Activated CD4-positive, alpha-beta T cell treated with anti-CD3 and anti-CD28 coated beads for 24 hours (primary cell): Measurements from ENCODE around the gene FMN1.
A peak's percentile ranks its signal among the peaks of the same experiment; 100 is the strongest.

Experiments used
- DNase-seq, 2 donors: peaks; one replicate each; pipeline ENCODE4 v3.0.0-alpha.2; 2020; ENCODE audit warnings: low read depth in 2 of 2

The FMN1 gene, protein sequence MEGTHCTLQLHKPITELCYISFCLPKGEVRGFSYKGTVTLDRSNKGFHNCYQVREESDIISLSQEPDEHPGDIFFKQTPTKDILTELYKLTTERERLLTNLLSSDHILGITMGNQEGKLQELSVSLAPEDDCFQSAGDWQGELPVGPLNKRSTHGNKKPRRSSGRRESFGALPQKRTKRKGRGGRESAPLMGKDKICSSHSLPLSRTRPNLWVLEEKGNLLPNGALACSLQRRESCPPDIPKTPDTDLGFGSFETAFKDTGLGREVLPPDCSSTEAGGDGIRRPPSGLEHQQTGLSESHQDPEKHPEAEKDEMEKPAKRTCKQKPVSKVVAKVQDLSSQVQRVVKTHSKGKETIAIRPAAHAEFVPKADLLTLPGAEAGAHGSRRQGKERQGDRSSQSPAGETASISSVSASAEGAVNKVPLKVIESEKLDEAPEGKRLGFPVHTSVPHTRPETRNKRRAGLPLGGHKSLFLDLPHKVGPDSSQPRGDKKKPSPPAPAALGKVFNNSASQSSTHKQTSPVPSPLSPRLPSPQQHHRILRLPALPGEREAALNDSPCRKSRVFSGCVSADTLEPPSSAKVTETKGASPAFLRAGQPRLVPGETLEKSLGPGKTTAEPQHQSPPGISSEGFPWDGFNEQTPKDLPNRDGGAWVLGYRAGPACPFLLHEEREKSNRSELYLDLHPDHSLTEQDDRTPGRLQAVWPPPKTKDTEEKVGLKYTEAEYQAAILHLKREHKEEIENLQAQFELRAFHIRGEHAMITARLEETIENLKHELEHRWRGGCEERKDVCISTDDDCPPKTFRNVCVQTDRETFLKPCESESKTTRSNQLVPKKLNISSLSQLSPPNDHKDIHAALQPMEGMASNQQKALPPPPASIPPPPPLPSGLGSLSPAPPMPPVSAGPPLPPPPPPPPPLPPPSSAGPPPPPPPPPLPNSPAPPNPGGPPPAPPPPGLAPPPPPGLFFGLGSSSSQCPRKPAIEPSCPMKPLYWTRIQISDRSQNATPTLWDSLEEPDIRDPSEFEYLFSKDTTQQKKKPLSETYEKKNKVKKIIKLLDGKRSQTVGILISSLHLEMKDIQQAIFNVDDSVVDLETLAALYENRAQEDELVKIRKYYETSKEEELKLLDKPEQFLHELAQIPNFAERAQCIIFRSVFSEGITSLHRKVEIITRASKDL (N-terminal part only)

GRCh38 chr15:33194704-33195670 is at the start of gene FMN1:
TSS of gene FMN1 (minus strand) at chr15:33194714. CDS start at chr15:33154914, 39,800 bp downstream.
- DNase-seq, result peak; percentile 86 to 89

DNA sequence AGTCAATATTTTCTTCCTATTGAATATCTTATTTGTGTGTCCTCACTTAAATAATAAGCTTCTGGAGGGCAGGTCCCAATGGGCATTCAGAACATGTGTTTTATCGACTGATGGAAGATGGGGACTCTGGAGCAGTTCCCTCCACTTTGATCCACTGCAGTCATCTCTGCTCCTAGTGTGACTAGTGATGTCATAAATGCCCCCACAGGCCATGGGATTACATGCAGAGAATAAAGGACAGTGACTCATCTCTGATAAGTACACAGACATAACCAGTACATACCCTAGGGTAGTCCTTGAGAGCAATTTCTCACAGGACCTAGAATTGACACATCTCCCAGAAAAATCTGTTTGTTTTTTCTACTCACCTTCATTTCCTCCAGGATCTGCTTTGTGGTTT is 49.4 kb upstream of the FMN1 start:
- no peak for DNase-seq

DNA sequence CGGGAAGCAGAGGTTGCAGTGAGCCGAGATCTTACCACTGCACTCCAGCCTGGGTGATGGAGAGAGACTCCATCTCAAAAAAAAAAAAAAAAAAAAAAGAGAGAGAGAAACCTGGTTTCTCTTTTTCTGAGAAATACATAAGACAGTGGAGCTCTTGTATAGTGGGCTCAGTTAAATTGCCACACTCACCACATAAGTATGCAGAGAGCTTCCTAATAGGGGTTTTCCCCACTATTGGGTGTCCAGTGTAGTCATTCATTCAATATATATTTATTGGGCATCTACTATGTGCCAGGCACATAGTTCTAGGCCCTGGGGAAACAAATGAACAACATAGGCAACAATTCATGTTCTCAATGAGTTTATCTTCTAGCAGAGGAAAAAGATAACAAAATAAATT is 48.9 kb upstream of the FMN1 start:
- no peak for DNase-seq

DNA sequence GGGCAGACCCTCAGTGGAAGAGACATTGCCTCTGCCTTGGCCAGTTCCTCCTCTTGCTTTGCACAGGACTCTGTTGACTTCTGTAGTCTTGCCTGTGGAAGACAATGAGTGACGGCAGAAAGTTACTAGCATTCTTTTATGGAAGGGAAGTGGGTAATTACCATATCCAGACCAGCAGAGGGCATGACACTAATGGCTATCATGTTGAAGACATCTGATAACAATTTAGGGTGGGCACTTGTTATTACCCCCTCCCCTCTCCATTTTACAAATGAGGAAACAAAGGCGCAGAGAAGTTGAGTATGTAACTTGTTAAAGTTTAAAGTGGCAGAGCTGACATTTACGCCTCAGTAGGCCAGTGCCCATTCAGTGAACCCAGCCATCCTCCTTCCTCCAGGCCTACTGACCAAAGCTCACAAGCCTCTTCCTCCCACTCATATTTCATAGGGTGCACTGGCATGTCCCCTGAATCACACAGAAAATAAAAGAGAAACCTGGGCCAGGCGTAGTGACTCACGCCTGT is 48.2 kb upstream of the FMN1 start:
- no peak for DNase-seq

- no peak for DNase-seq
These were observed 47.7 kb upstream of the FMN1 start for GRCh38 chr15:33242165-33242564.

GRCh38 chr15:33236841-33237509 is 42.5 kb upstream of the FMN1 start:
- DNase-seq, result no peak

DNA sequence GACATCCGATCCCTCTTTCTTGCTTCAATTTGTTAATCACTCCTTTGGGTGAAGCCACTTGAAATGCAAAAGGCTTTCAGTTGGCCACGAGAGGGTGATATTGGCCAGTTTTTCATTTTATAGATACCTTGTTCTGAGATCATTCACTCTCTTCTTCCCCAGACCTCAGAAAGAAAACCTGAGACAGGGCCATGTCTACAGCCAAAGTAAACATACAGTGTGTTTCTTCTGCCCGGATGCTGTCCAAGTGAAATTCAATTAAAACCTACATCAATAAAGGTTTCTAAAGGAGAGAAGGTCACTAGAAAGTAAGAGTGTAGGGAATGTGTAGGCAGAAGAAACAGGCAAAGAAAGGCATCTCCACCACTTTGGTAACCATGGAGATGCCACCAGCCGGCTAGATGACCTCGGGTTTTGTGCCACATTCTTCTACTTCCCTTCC is 39.5 kb upstream of the FMN1 start:
- DNase-seq, result no peak

GRCh38 chr15:33226559-33227181 is 32.2 kb upstream of the FMN1 start:
- peak; percentile 22 to 38 for DNase-seq

- no peak for DNase-seq
These were observed 23.6 kb upstream of the FMN1 start for GRCh38 chr15:33218071-33218491.

GRCh38 chr15:33215941-33216872 is 21.7 kb upstream of the FMN1 start:
- no peak for DNase-seq

DNA sequence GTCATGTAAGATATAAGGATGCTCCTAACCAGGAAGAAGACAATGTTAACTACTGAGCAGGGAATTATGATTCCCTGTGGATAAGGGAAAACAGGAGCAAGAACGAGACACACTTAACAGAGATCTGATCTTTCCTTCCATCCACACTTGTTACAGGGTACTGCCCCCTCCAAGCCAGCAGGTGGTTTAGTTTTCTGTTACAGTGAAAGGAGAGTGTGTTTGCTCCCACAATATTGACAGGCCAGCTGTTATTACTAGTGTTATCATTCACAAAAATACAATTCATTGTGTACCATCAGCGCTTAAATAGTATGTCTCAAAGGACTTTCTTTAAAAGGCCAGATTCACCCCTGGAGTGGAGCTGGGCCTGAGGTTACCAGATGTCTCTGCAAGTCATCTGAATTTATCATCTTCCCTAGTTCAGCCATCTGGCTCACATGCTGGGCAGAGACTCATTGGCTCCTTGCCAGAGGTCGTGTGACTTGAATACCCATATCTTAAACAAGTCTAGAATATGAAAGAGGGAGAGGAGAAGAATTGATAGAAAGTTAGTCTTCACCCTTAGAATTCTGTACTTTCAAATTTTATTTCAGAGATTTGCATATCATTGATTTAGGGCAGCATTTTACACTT is 16.8 kb upstream of the FMN1 start:
- DNase-seq, result no peak

- no peak for DNase-seq
These were observed 15.3 kb upstream of the FMN1 start for GRCh38 chr15:33209575-33210481.

- no peak for DNase-seq
These were observed 13.1 kb upstream of the FMN1 start for GRCh38 chr15:33207646-33208045.

GRCh38 chr15:33206366-33206765 is 11.9 kb upstream of the FMN1 start:
- no peak for DNase-seq

DNA sequence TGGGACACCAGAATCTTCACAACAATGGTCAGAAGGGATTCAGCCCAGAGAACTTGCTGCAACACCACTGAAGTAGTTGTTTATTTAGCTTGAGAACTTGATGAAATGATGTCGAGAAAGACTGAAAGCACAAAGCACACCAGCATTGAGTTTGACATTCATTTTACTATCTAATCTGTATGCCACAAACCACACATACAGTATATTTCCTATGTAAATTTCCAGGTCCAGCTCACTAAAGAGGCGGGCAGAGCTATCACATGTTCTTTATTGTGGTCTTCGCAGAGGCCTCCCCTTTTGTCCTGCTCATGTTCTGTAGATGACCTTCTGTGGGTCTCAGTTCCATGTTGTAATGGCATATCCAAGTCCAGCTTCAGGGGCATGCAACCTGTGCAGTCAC is 10.4 kb upstream of the FMN1 start:
- DNase-seq, result no peak

- DNase-seq, result no peak
These were observed 9.6 kb upstream of the FMN1 start for GRCh38 chr15:33204087-33204486.
